ENCODE measurements around the gene PCDH9.

Gene PCDH9

DNA sequence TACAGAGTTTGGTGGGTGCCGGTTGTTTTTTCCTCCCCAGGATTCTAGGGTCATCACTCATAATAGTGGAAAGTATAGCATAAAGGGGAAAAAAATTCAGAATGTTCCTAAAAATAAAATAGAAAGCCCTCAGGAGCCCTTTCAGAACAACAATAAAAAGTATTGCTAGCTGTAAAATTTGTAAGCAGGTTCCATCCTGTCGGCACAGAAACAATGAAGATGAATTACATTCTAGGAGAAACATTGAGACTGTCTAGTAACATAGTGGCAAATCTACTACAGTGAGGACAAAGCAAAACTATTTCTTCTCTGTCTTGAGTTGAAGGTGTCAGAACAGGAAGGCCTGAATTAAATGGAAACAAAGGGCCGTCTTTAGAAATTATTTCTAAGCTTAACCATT is 870.7 kb downstream of the PCDH9 start:
- FAIRE-seq = no peak

DNA sequence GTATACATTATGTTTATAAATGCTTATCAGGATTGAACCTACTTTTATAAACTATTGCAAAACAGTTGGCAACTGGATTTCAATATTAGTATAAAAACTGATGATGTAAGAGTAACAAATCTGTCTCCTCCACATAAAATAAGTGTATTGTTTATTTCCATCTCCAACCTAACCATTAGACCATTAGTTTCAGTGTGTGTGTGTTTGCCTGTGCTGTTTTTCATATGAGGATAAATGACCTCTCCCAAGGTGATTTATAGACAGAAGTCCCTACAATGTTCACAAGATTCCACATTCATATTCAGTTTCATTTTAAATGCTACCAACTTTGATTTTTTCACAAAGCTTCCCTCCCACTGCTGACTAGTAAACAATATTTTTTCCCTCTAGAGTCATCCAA is 871.6 kb downstream of the PCDH9 start:
- no peak for FAIRE-seq

DNA sequence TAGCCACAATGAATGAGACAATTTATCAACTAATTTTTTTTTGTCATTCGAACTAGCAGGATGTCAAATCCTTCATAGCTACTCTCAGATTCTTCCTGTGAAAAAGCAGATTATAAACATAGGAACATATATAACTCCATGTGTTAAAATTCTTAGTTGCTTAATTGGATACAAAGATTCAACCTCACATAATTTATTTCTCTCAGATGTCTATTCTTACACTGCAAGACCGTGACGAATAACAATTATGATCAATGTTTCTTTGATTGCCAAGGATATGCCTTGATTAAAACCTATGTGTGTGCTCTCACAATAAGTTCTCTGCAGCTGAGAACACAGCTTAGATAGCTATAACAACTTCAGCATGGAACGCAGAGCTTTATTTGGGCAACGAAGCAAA is 872.7 kb downstream of the PCDH9 start:
- no peak for FAIRE-seq

- FAIRE-seq = no peak
Observed at GRCh38 chr13:66354879-66355751, 875.0 kb downstream of the PCDH9 start.

- FAIRE-seq = no peak
Observed at GRCh38 chr13:66353664-66354063, 876.5 kb downstream of the PCDH9 start.

DNA sequence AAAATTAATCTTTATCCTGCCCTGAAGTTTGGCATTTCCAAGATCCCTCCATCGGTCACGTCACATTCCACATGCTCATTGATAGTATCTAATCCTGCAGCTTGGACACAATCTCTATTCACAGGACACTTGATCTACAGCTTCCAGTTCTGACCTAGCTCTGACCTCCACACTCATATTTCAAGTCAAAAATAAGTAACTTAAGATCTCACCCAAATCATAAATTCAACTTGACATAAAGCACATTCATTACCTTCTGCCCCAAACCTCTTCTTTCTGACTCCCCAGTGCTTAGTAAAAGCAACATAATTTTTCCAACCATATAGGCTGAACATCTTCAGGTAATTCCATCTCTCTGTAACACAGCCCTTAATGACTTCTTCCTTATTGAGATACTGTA is 880.2 kb downstream of the PCDH9 start:
- FAIRE-seq = no peak

DNA sequence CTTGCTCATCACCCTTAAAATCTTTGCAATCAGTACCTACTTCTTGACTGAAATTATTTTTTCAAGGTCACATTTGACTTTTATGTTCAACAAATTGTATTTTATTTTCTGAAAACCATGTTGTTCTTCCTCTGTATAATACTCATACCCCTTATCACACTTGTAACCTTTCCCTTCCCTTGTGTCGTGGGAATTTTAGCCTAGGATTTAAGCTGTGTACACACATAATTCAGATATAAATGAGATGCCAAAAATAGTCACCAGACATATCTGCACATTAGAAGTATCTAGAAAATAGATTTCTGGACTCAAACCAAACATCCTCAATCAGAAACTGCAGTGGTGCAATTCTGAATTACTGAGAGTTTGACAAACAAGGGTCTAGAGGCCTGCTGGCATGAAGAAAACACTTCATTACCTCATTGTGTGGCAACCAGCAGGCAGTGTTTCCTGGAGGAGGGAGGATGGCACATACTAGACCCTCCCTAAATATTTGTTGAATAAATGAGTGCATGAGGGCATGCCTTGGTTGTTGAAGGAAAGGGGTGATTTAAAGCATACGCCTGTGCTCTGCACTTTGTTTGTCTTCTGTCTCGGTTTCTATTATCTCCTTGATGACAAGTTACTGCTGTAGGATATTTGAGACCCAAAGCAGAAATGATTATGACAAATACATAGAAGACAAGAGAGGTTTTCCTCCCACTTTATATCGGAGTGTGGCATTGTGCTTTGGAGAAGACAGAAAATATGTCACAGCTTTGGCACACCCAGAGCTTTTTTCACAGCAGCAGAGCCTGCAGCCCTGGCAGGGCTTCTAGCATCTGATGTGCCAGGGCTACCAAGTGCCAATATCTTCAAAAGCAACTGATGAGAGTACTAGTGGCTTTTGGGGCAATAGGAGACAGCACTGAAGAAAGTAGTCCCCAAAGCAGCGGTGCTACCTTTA is 881.1 kb downstream of the PCDH9 start:
- no peak for FAIRE-seq

DNA sequence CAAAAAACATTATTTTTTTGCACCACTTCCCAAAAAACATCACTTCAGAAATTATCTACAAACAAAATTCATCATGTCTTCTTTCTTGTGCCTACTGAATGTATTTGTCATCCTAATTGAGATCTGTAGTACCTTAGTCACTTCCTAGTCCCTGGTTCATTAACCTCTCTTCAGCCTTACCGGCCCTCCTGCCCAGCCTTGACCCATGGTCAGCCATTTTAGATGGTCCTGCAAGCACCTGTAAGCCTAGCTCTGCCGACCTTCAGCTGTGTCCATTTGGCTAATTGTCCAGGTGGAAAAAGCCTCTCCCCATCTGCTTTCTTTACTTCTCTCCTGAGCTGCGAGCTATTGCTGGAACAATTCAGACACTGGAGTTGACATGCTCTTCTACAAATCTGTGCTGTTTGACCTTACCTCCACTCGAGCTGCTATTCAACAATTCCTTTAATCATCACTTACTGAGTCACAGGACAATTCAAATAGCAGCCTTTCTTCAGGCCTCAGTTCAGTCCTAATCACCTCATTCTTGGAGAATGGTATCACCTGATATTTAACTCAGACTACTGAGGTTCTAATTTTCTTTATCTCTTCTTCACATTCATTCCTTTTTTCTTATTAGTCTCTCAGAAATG is 882.5 kb downstream of the PCDH9 start:
- no peak for FAIRE-seq

- no peak for FAIRE-seq
Observed at GRCh38 chr13:66345971-66346370, 884.2 kb downstream of the PCDH9 start.

GRCh38 chr13:66345518-66345810 is 884.7 kb downstream of the PCDH9 start:
- FAIRE-seq = no peak

DNA sequence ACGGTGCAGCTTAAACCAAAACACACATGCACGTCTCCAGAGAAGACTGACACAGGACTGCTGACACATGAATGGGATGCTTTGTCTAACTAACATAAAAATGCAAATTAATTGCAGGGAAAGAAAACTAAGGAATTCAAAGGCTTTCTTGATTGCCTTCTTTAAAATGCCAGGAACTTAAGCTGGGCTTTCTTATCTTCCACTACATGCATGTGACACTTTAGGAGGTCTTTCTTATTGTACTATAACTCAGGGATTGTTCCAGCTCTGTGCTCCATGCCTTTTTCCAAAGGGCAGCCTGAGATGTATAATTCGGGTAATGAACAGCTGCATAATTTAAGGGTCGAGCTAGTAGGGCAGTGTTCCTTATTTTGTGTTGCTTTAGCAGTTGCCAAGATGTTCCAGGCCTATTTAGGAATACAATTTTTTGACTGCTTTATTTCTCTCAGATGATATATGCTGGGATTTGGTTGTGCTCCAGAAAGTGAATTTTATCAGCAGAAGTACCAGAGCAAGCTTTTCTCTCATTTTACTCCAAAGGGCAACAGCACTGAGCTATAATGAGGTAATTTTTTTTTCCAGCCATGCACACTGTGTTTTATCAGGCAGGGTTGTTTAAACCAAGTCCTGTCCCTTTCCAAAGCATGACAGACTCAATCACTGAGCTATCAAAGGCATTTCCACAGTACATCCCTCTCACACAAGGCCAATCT is 885.2 kb downstream of the PCDH9 start:
- FAIRE-seq = no peak

- no peak for FAIRE-seq
Observed at GRCh38 chr13:66343224-66343828, 886.8 kb downstream of the PCDH9 start.

DNA sequence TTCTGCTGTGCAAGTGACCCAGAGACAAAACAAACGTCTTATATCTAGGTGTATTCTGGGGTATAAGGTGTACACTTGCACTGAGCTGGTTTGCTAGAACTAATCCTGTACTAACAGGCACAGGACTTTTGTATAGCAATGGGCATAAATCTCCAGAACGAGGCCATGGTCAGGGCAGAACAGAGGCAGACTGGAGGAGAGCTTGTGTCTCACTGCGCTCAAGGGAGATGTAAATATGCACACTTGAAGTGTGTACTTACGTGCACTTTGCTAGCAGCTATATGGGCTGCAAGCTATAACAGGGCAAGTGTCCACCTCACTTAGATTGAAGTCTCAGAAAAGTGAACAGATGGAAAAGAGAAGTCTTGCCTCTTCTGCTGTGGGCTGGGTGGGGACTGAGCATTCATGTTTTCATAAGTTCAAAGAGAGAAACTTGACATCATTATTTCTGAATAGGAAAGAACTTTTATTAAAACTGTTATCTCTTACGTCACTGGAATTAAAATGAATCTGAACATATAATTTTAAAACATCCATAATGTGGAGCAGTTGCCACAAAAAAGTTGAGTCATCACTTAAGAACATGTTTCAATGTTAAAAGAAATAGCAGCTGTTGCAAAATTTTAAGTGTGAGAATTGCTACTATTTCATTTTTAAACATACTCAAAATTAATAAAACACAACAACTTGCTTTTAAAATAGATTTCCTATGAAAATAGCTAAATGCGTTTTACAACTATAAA is 888.3 kb downstream of the PCDH9 start:
- no peak for FAIRE-seq

DNA sequence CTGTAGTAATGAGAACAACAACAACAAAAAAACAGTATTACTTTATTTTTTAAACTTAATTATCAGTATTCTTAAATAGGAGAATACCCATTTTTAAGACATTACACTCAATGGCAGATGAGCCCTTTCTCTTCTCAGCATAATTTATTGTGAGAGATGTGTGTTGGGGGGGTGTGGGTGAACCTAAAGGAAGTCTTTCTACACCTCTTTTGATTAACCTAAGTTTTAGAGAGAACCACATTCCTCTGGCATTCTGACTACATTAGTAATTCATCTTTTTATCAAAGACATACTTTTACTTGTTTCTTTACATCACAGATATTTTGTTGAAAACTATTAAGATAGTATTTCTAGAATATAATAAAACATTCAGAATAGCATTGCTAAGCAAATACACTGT is 890.9 kb downstream of the PCDH9 start:
- FAIRE-seq = no peak

DNA sequence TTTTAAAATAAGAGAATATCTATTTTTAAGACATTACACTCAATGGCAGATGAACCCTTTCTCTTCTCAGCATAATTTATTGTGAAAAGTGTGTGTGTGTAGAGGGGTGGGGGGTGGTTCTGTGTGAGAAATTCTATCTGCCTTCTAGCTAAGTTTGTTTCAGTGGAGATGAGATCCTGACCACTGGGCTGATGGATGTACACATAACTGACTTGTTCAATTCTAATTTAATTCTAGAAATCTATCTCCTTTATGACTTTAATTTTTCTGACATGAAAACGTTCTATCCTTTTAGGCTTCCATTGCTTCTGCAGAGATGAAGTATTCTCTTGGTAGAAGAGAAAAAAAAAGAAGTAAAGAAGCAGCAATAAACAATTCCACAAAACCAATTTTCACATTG is 891.6 kb downstream of the PCDH9 start:
- no peak for FAIRE-seq

GRCh38 chr13:66335626-66336025 is 894.5 kb downstream of the PCDH9 start:
- FAIRE-seq = no peak

DNA sequence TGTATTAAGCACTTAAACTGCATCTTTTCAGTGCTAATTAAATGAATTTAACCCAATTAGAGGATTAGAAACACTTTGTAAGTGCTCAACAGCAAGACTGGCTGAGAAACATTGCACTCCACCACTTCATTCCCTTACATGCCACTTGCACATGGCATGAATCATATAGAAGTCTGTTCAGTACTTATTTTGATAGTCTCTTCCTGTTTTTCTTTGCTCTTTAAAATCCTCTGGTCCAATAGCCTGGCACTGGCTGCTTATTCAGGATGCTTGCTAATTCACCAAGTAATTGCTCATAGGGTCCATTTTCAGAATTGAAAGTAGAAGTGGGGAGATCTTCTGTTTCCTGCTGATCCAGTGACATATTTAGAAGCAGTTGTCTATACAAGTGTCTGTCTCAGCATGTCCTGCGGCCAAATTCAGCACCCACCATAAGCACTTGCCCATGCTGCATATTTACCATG is 900.1 kb downstream of the PCDH9 start:
- no peak for FAIRE-seq

DNA sequence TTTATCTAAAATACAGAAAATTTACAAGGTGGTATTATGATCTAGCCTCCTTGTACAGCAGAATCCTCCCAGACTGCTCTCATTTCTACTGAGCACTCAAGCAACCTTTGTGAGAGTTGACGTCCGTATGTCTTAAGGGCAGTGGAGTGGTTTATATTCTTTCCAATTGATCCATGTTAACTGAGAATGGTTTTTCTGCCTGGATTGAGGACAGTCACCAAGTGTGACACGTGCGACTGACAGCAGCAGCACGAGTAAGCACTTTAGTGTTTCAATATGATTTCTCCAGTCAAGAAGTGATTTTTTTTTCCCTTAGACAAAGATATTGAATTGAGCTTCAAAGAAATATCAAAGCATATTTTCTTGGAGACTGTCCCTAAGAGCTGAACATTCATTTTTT is 901.7 kb downstream of the PCDH9 start:
- FAIRE-seq = no peak

GRCh38 chr13:66323745-66324347 is 906.3 kb downstream of the PCDH9 start:
- no peak for FAIRE-seq

- no peak for FAIRE-seq
Observed at GRCh38 chr13:66322936-66323335, 907.2 kb downstream of the PCDH9 start.

DNA sequence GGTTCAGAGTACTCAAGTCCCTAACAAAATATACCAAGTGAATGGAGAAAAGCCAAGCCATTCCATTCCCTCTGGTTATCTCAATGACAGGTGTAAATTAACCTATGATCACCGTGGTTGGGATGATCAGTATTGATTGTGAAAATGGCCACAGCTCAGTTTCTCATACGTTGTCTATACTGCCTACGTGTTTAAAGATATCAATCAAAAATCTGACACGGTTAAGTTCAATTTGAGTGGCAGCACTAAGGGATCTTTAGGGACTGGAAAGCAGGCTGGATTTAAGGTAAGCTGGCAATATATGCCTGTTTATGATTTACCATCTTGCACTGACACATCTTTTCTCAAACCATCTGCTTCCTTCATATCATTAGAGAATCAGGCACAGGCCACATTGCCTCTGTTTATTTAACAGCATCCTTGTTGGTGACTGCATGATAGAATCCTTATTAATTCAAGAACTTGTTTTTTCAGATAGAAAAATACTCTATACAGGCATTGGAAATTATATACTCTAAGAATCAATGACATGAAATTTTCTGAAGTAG is 907.9 kb downstream of the PCDH9 start:
- no peak for FAIRE-seq
